Adrenal gland (tissue), 5 donors: ENCODE data around the gene ZC3H8.

Experiments
- CTCF ChIP-seq, 6 experiments: fragments of 450-650 bp in 4 of 6; fragments of 200-600 bp in 2 of 6; sonication (generic) in 1 of 6; IDR thresholded peaks; 1 replicate in 5 of 6; 2 replicates in 1 of 6; pipeline versions ENCODE4 v1.5.1 to v1.8.0; 2016 to 2021; ENCODE audit warnings: antibody characterized with exemption in 6 of 6, mild to moderate bottlenecking in 2 of 6, moderate library complexity in 1 of 6
- POLR2A ChIP-seq, 2 donors: fragments of 450-650 bp; IDR thresholded peaks; one replicate each; pipeline ENCODE4 v1.6.1; 2017; ENCODE audit warnings: antibody characterized with exemption in 2 of 2, mild to moderate bottlenecking in 2 of 2, moderate library complexity in 1 of 2
- donor health status: DM: no; HTN: no; CAD: no.

GRCh38 chr2:112194028-112194427, 60.8 kb downstream of the ZC3H8 start:
- TF ChIP-seq CTCF (IDR thresholded peaks at IDR 0.05) = no peak
- no peak for TF ChIP-seq POLR2A (IDR thresholded peaks at IDR 0.05)
